Measurements from ENCODE around the gene ELL.

GRCh38 chr19:18478545-18479311, 43.1 kb downstream of the ELL start:
- TF ChIP-seq GATA2 (IDR thresholded peaks at IDR 0.05; ENCODE audit: low read depth, low read length) (no peak), GATA3 (IDR thresholded peaks at IDR 0.05; ENCODE audit: low read depth, low read length) (no peak)

Data from SH-SY5Y (cell line).